Cerebellar nuclear complex (tissue), 1 donor: Measurements from ENCODE around the gene MAP3K1.

Experiments used
- DNase-seq, 2 experiments: peaks; one replicate each; lab custom pipeline; 2025; lab: John Stamatoyannopoulos, UW

The MAP3K1 gene

GRCh38 chr5:56848206-56848605 lies 32.9 kb downstream of the MAP3K1 start:
- no peak for DNase-seq

GRCh38 chr5:56849671-56850070 lies 34.3 kb downstream of the MAP3K1 start:
- no peak for DNase-seq

- no peak for DNase-seq
Measured at GRCh38 chr5:56850423-56850822, 35.1 kb downstream of the MAP3K1 start.

- DNase-seq: no peak
Measured at GRCh38 chr5:56851258-56851941, 36.1 kb downstream of the MAP3K1 start.

- DNase-seq: no peak
Measured at GRCh38 chr5:56852228-56853000, 37.1 kb downstream of the MAP3K1 start.

- no peak for DNase-seq
Measured at GRCh38 chr5:56853698-56854097, 38.3 kb downstream of the MAP3K1 start.

- DNase-seq: no peak
Measured at GRCh38 chr5:56854920-56855319, 39.6 kb downstream of the MAP3K1 start.

- DNase-seq: no peak
Measured at GRCh38 chr5:56856541-56857178, 41.3 kb downstream of the MAP3K1 start.

GRCh38 chr5:56858777-56859442 lies 43.6 kb downstream of the MAP3K1 start:
- no peak for DNase-seq

GRCh38 chr5:56861893-56862485 lies 46.6 kb downstream of the MAP3K1 start:
- no peak for DNase-seq

GRCh38 chr5:56862909-56863308 lies 47.6 kb downstream of the MAP3K1 start:
- DNase-seq: no peak

GRCh38 chr5:56871777-56872176 lies 56.4 kb downstream of the MAP3K1 start:
- DNase-seq: no peak

- no peak for DNase-seq
Measured at GRCh38 chr5:56873056-56873455, 57.7 kb downstream of the MAP3K1 start.

- no peak for DNase-seq
Measured at GRCh38 chr5:56876327-56876726, 61.0 kb downstream of the MAP3K1 start.

- DNase-seq: no peak
Measured at GRCh38 chr5:56881571-56881970, 66.2 kb downstream of the MAP3K1 start.

GRCh38 chr5:56893251-56893951 lies 78.1 kb downstream of the MAP3K1 start:
- no peak for DNase-seq

- no peak for DNase-seq
Measured at GRCh38 chr5:56896763-56897162, 81.4 kb downstream of the MAP3K1 start.

GRCh38 chr5:56898213-56898612 lies 82.9 kb downstream of the MAP3K1 start:
- no peak for DNase-seq

GRCh38 chr5:56900395-56900794 lies 85.0 kb downstream of the MAP3K1 start:
- no peak for DNase-seq

- DNase-seq: no peak
Measured at GRCh38 chr5:56900858-56901578, 85.7 kb downstream of the MAP3K1 start.

GRCh38 chr5:56908942-56909293 lies 93.6 kb downstream of the MAP3K1 start:
- DNase-seq: peak in 1 of 2 experiments; percentile 11
